SK-N-MC (cell line): ENCODE data around the gene AGAP3.

Experiments
- DNase-seq: peaks from one replicate; pipeline ENCODE4 v3.0.0-alpha.2; 2011; ENCODE audit warnings: low read depth, low spot score
- H3K27ac ChIP-seq: fragments of 200-600 bp; sonication (generic); 2 replicates; pipeline ENCODE4 v1.5.1; 2016; ENCODE audit warnings: mixed run types
- H3K36me3 ChIP-seq: fragments of 200-600 bp; sonication (generic); 2 replicates; pipeline ENCODE4 v1.6.1; 2017; ENCODE audit warnings: antibody characterized with exemption, low read length, mixed read lengths; ENCODE audit not compliant: insufficient read depth
- H3K4me3 ChIP-seq: fragments of 200-600 bp; sonication (generic); 2 replicates; pipeline ENCODE4 v1.5.1; 2016
- H3K9ac ChIP-seq: fragments of 200-600 bp; sonication (generic); 2 replicates; pipeline ENCODE4 v1.8.0; 2017; ENCODE audit warnings: mixed run types, mixed read lengths; ENCODE audit not compliant: insufficient read length
- H3K9me3 ChIP-seq: fragments of 200-600 bp; sonication (generic); 2 replicates; pipeline ENCODE4 v1.6.1; 2017; ENCODE audit warnings: low read depth, mild to moderate bottlenecking, antibody characterized with exemption, low read length, moderate library complexity, mixed read lengths
- EZH2 ChIP-seq: fragments of 200-600 bp; sonication (generic); IDR thresholded peaks from one replicate; pipeline ENCODE4 v1.6.1; 2017; ENCODE audit warnings: antibody characterized with exemption
- FOXP2 ChIP-seq: optimal IDR thresholded peaks from 2 replicates; pipeline ENCODE3; 2011; ENCODE audit warnings: mild to moderate bottlenecking, moderate library complexity; ENCODE audit not compliant: insufficient read depth; ENCODE audit errors: extremely low read length, control extremely low read depth
- POLR2AphosphoS5 ChIP-seq: IDR thresholded peaks from 2 replicates; pipeline ENCODE4 v1.6.1; 2012; ENCODE audit warnings: mild to moderate bottlenecking, low read depth, low read length, borderline replicate concordance

Gene AGAP3

DNA sequence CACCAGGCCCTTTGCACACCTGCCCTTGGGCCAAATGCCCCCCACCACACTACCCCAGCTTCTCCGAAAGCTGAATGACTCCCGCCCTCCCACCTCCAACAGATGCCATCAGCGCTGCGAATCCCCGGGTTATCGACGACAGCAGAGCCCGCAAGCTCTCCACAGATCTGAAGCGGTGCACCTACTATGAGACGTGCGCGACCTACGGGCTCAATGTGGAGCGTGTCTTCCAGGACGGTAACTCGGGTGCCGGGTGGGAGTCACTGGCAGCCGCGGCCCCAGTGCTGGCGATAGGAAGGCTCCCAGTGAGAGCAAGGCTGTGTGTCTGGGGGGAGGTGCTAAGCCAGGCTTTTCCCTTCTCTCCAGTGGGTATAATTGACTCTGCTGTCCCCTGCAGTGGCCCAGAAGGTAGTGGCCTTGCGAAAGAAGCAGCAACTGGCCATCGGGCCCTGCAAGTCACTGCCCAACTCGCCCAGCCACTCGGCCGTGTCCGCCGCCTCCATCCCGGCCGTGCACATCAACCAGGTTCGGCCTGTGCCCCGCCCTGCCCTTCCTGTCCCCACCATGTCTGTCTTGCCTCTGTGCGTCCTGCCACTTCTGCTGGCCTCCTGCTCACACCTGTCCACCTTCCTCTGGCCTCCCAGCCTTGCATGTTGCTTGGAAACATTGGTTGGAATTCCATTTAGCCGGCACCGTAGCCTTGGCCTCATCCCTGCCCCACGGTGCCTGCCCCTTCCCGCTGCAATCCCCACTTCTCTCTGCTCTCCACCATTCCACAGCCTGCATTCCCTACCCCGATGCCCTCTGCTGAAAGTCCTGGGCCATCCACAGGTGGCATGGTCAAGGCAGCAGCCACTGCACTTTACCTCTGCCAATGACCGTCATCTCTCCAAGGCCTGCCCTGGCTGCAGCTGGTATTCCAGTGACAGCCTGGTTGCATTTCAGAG, 32.1 kb downstream of the AGAP3 start:
- no peak overlapping the region for H3K27ac ChIP-seq
- H3K9me3 ChIP-seq = no peaks in the 10 kb centered on the region
- no peak overlapping the region for H3K9ac ChIP-seq
- TF ChIP-seq POLR2AphosphoS5 (no peak), EZH2 (no peak), FOXP2 (no peak)
- H3K4me3 ChIP-seq = no peak overlapping the region
- H3K36me3 ChIP-seq = peaks cover 4% of the 10 kb centered on the region; the same call in 1 of the 2 replicates
- DNase-seq = no peak

DNA sequence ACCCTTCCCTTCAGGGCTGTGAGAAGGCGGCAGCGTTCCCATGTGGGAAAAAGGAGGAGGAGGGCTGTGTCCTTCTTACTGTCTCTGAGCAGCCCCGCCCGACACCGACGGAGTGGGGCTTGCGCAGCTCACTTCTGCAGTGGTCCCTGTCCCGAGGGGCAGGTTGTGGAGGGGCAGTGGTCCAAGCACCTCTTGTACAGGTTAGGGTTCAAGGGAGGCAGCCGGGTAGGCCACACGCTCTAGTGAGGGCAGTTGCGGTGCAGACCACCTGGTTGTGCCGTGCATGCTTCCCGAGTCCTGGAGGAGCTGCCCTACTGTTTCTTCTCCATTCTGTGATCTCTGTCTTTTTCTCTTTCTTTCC, 32.8 kb downstream of the AGAP3 start:
- H3K36me3 ChIP-seq = peaks cover 10% of the 10 kb centered on the region; the same call in 1 of the 2 replicates
- no peak overlapping the region for H3K4me3 ChIP-seq
- H3K9ac ChIP-seq = no peak overlapping the region
- H3K27ac ChIP-seq = no peak overlapping the region
- no peak for TF ChIP-seq POLR2AphosphoS5
- TF ChIP-seq FOXP2 = no peak
- no peak for TF ChIP-seq EZH2
- DNase-seq = no peak
- no peaks in the 10 kb centered on the region for H3K9me3 ChIP-seq

GRCh38 chr7:151119902-151120301, 33.6 kb downstream of the AGAP3 start:
- Histone ChIP-seq H3K4me3 (no peak overlapping the region), H3K9ac (no peak overlapping the region), H3K9me3 (no peaks in the 10 kb centered on the region), H3K27ac (no peak overlapping the region), H3K36me3 (peaks cover 13% of the 10 kb centered on the region; the same call in 1 of the 2 replicates)
- no peak for DNase-seq
- TF ChIP-seq EZH2 (no peak), POLR2AphosphoS5 (no peak), FOXP2 (no peak)

DNA sequence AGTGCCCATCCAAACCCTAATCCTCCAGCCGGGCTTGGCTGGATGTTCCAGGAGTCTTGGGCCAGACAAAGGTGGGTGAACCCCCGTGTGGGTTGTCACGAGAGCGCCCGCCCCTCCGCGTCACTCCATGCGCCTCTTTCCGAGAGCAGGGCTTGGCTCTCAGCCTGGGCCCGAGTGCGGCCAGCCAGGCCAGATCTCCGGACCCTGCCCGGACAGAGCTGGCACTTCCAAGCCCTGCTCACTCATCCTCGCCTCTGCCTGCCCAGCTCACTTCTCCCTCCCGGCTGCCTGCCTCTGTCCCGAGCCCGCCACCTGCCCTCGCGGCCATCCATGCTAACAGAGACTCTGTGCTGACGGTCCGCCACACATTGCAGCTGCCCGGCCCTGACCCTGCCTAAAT, 34.6 kb downstream of the AGAP3 start:
- TF ChIP-seq EZH2 (no peak), POLR2AphosphoS5 (no peak), FOXP2 (no peak)
- no peak overlapping the region for H3K4me3 ChIP-seq
- H3K27ac ChIP-seq = no peak overlapping the region
- H3K36me3 ChIP-seq = peaks cover 13% of the 10 kb centered on the region; the same call in 1 of the 2 replicates
- DNase-seq = no peak
- no peak overlapping the region for H3K9ac ChIP-seq
- no peaks in the 10 kb centered on the region for H3K9me3 ChIP-seq

DNA sequence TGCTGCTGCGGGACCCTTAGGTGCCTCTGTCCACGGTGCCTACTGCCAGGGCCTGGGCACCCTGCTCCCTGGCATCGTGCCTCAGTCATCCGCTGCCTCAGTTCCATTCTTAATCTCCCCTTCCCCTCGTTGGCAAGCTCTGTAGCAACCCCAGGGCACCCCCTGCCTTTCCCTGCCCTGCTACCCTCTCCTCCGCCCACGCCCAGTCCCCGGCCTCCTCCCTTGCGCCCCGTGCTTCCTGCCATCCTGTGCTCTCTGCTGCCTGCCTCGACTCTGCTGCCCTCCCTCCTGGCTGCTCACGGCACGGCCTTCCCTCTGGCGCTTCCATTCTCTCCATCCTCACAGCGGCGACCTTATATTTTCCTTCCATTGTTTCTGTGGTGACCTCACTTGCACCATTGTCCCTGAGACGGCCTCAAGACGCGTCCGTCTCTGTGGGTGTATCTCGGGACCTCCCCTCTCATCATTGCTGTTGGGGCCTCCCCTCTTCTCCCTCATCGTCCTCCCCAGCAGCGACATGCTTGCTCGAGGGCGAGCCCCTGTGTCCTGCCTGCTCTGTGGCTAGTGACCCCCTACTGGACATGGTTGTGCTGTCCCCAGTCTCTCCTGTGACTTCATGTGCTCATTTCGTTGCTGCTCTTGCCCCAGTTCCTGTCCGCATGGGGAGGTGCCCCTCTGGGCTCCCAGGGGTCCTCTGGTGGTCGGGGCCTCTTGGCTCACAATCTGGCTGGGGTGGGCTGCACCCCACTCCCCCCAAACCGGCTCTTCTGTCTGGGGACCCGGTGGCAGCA, 35.3 kb downstream of the AGAP3 start:
- DNase-seq = no peak
- Histone ChIP-seq H3K27ac (no peak overlapping the region), H3K9ac (no peak overlapping the region), H3K4me3 (no peak overlapping the region), H3K36me3 (peaks cover 13% of the 10 kb centered on the region; the same call in 1 of the 2 replicates), H3K9me3 (no peaks in the 10 kb centered on the region)
- no peak for TF ChIP-seq FOXP2
- no peak for TF ChIP-seq EZH2
- TF ChIP-seq POLR2AphosphoS5 = no peak

DNA sequence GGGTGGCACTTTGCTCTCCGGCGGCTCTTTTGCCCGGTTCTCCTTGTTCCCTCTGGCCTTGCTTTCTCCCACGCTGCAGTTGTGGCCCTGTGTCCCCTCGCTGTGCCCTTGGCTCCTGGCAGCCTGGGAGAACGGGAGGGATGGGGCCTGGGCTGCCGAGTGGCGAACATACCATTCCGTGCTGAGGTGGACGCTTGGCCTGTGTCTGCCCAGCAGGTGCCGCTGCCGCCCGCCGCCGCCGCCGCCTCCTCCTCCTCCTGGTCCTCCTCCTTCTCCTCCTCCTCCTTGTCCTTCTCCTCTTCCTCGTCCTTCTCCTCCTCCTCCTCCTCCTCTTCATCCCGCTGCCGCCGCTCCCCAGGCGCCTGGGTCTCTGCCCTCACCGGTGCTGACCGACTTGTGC, 36.0 kb downstream of the AGAP3 start:
- Histone ChIP-seq H3K27ac (no peak overlapping the region), H3K9ac (no peak overlapping the region), H3K36me3 (peaks cover 13% of the 10 kb centered on the region; the same call in 1 of the 2 replicates), H3K9me3 (no peaks in the 10 kb centered on the region), H3K4me3 (no peak overlapping the region)
- no peak for DNase-seq
- TF ChIP-seq EZH2 (no peak), FOXP2 (no peak), POLR2AphosphoS5 (no peak)

- TF ChIP-seq FOXP2 = no peak
- no peak for TF ChIP-seq EZH2
- no peak for TF ChIP-seq POLR2AphosphoS5
- Histone ChIP-seq H3K27ac (no peak overlapping the region), H3K4me3 (no peak overlapping the region), H3K36me3 (peaks cover 13% of the 10 kb centered on the region; the same call in 1 of the 2 replicates), H3K9me3 (no peaks in the 10 kb centered on the region), H3K9ac (no peak overlapping the region)
- DNase-seq = no peak
Observed at GRCh38 chr7:151122796-151123157, 36.5 kb downstream of the AGAP3 start.
